ENCODE results near the gene ANXA2R. TPM values are rescaled to one million over a fixed set of nuclear protein-coding genes. Genes with fewer than 3 reads are reported as not detected.
A peak's percentile ranks its signal among the peaks of the same experiment; 100 is the strongest.

Gene ANXA2R
- total and polyA plus RNA-seq, 9 of the 15 experiments (the other 6 are each of a cell fraction or from before 2014, with no cell fraction given), result 2.1 to 4.8 (median 3.4) TPM

DNA sequence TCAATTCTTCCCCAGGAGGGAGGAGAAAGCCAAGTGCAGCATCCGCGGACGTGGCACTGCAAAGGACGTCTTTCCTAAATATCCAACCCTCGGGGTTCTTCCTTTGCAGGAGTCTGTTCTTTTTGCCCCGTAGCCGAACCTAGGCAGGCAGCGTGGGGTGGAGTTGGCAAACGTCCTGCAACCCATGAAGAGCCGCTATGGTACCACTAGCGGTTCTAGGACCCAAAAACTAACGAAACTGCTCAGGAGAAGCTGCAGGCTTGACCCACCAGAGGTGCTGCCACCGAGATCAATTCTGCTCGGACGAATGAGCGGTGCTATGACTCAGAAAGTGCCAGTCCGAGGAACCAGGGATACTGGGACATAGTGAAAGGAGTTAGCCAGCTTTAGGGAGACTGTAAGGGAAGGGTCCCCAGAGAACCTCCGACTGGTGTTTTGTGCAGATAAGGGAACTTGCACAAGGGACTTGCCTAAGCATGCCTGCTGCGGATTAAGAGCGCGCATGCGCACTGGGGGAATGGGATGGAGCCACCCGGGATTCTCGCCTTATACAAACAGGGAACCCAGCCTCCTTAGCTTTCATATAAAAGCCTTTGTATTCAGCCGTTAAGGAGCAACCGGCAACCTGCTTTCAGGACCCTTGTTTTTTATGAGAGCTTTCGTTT, 32.7 kb downstream of the ANXA2R start (continued):
- TF ChIP-seq ZFP30 (CRISPR knock-in tag; IDR thresholded peaks at IDR 0.05; ENCODE audit: borderline replicate concordance) (no peak), ASH1L (IDR thresholded peaks at IDR 0.05; ENCODE audit: borderline replicate concordance, low read depth, partially characterized antibody) (no peak), PPARD (CRISPR knock-in tag; IDR thresholded peaks at IDR 0.05) (no peak), HNRNPLL (IDR thresholded peaks at IDR 0.05; ENCODE audit: low read depth, low read length, poor library complexity, severe bottlenecking) (peak; percentile 80), MEF2A (IDR thresholded peaks at IDR 0.05; ENCODE audit: control insufficient read depth, low read depth, low read length) (peak; percentile 8; the same call in 1 of the 2 replicates), HMGN3 (IDR thresholded peaks at IDR 0.05; ENCODE audit: borderline replicate concordance, extremely low read depth, insufficient read length, low read depth, low read length) (no peak), U2AF1 (optimal IDR thresholded peaks at IDR 0.05; ENCODE audit: low read depth, low read length) (no peak), CXXC5 (CRISPR knock-in tag; IDR thresholded peaks at IDR 0.05) (peak; percentile 58), PRPF4 (IDR thresholded peaks at IDR 0.05; ENCODE audit: insufficient read depth, low read depth, low read length, poor library complexity, severe bottlenecking) (no peak), ZFP36 (IDR thresholded peaks at IDR 0.05; ENCODE audit: low read depth, low read length, partially characterized antibody) (no peak), RFX5 (IDR thresholded peaks at IDR 0.05; ENCODE audit: low read depth, low read length) (peak; percentile 38; the same call in 1 of the 2 replicates), NONO (IDR thresholded peaks at IDR 0.05; ENCODE audit: low read depth in 2 of 2, low read length in 1 of 2) (no peak), SOX6 (IDR thresholded peaks at IDR 0.05) (peak; percentile 66), ATF7 (IDR thresholded peaks at IDR 0.05) (no peak; the same call in 1 of the 2 replicates), MBD2 (IDR thresholded peaks at IDR 0.05; ENCODE audit: borderline replicate concordance, low read depth) (no peak; the same call in 1 of the 2 replicates), NFE2L1 (tag; IDR thresholded peaks at IDR 0.05; ENCODE audit: borderline replicate concordance, low read depth) (no peak), CEBPB (tag; IDR thresholded peaks at IDR 0.05) (peak; percentile 99), NFE2 (IDR thresholded peaks at IDR 0.05; ENCODE audit: low read depth) (no peak), RCOR1 (IDR thresholded peaks at IDR 0.05; ENCODE audit: borderline replicate concordance in 1 of 2, low read depth in 2 of 2, low read length in 2 of 2) (peak in 1 of 2 experiments; percentile 45; a peak in 1 of 4 replicates), CREBBP (IDR thresholded peaks at IDR 0.05; ENCODE audit: low read depth, low read length) (no peak), STAT5A (IDR thresholded peaks at IDR 0.05; ENCODE audit: borderline replicate concordance, low read length) (peak; percentile 58; the same call in 1 of the 2 replicates), RBM39 (optimal IDR thresholded peaks at IDR 0.05; ENCODE audit: low read depth, low read length) (no peak)
- TF ChIP-seq, protein P1, sequence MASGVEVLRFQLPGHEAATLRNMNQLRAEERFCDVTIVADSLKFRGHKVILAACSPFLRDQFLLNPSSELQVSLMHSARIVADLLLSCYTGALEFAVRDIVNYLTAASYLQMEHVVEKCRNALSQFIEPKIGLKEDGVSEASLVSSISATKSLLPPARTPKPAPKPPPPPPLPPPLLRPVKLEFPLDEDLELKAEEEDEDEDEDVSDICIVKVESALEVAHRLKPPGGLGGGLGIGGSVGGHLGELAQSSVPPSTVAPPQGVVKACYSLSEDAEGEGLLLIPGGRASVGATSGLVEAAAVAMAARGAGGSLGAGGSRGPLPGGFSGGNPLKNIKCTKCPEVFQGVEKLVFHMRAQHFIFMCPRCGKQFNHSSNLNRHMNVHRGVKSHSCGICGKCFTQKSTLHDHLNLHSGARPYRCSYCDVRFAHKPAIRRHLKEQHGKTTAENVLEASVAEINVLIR (CRISPR knock-in tag; IDR thresholded peaks at IDR 0.05), result no peak
- TF ChIP-seq, protein P2, sequence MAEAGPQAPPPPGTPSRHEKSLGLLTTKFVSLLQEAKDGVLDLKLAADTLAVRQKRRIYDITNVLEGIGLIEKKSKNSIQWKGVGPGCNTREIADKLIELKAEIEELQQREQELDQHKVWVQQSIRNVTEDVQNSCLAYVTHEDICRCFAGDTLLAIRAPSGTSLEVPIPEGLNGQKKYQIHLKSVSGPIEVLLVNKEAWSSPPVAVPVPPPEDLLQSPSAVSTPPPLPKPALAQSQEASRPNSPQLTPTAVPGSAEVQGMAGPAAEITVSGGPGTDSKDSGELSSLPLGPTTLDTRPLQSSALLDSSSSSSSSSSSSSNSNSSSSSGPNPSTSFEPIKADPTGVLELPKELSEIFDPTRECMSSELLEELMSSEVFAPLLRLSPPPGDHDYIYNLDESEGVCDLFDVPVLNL (CRISPR knock-in tag; IDR thresholded peaks at IDR 0.05; ENCODE audit: low read depth), result no peak
- TF ChIP-seq, protein P3, sequence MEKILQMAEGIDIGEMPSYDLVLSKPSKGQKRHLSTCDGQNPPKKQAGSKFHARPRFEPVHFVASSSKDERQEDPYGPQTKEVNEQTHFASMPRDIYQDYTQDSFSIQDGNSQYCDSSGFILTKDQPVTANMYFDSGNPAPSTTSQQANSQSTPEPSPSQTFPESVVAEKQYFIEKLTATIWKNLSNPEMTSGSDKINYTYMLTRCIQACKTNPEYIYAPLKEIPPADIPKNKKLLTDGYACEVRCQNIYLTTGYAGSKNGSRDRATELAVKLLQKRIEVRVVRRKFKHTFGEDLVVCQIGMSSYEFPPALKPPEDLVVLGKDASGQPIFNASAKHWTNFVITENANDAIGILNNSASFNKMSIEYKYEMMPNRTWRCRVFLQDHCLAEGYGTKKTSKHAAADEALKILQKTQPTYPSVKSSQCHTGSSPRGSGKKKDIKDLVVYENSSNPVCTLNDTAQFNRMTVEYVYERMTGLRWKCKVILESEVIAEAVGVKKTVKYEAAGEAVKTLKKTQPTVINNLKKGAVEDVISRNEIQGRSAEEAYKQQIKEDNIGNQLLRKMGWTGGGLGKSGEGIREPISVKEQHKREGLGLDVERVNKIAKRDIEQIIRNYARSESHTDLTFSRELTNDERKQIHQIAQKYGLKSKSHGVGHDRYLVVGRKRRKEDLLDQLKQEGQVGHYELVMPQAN (IDR thresholded peaks at IDR 0.05; ENCODE audit: borderline replicate concordance), result no peak

Measured in K562 (cell line).